ENCODE results near the gene MAP2K3. TPM values are rescaled to one million over a fixed set of nuclear protein-coding genes. Genes with fewer than 3 reads are reported as not detected.

The MAP2K3 gene
- total RNA-seq, 6 experiments from 2014 or later: 22.6 to 80.7 (median 60.7) TPM

DNA sequence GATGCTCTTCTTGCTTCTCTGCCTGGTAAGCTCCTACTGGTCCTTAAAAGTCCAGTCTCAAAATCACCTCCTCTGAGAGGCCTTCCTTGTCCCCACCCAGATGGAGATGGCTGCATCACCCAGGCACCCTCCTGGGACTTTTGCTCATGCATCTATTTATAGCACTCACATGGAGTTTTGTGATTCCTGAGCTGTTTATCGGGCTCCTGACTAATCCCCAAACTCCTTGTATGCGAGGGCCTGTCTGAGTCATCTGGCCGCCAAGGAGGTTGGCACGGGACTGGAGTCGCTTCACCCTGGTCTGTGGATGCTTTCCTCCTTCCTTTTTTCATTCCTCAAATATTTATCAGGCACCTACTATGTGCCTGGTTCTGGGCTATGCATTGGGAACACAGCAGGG lies 2.3 kb upstream of the MAP2K3 start:
- WGBS (ENCODE audit: insufficient coverage, low coverage, low lambda C conversion rate, missing lambda C conversion rate): 87% methylated on average over 4 of the region's 5 CpGs
- Histone ChIP-seq H3K27ac (no peak overlapping the region), H3K9me3 (no peaks in the 10 kb centered on the region), H3K36me3 (no peaks in the 10 kb centered on the region), H3K27me3 (no peaks in the 10 kb centered on the region), H3K4me3 (no peak overlapping the region), H3K4me1 (peaks cover 0 to 14% (median 5%) of the 10 kb centered on the region in 4 donors)
- intact Hi-C loops (cut with DNase I): no loop called here
- no peak for DNase-seq
- TF ChIP-seq, protein P1, sequence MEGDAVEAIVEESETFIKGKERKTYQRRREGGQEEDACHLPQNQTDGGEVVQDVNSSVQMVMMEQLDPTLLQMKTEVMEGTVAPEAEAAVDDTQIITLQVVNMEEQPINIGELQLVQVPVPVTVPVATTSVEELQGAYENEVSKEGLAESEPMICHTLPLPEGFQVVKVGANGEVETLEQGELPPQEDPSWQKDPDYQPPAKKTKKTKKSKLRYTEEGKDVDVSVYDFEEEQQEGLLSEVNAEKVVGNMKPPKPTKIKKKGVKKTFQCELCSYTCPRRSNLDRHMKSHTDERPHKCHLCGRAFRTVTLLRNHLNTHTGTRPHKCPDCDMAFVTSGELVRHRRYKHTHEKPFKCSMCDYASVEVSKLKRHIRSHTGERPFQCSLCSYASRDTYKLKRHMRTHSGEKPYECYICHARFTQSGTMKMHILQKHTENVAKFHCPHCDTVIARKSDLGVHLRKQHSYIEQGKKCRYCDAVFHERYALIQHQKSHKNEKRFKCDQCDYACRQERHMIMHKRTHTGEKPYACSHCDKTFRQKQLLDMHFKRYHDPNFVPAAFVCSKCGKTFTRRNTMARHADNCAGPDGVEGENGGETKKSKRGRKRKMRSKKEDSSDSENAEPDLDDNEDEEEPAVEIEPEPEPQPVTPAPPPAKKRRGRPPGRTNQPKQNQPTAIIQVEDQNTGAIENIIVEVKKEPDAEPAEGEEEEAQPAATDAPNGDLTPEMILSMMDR (IDR thresholded peaks at IDR 0.05): no peak
- no peak for TF ChIP-seq POLR2A (IDR thresholded peaks at IDR 0.05)
- no peak for ATAC-seq

DNA sequence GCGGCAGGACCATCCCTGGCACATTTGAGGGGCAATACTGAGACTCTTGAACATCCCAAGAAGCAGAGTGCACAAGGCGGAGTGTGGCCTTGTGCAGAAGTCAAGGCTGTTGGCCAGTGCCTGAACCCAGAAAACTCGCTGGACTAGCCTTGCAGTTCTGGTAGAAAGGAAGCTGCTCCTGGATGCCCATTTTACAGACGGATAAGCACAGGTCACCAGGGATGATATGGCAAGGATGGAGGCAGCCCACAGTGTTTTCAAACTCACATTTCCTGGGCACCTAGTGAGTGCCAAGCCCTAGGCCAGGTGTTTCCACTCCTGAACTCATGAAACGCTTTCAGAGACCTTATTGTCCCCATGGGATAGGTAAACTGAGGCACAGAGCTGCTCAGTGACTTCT lies 1.7 kb upstream of the MAP2K3 start:
- no peak for TF ChIP-seq POLR2A (IDR thresholded peaks at IDR 0.05)
- TF ChIP-seq, protein P1 (IDR thresholded peaks at IDR 0.05): no peak
- H3K9me3 ChIP-seq: no peaks in the 10 kb centered on the region
- H3K4me1 ChIP-seq: peaks cover 0 to 19% (median 8%) of the 10 kb centered on the region in 4 donors
- H3K4me3 ChIP-seq: no peak overlapping the region
- intact Hi-C loops (cut with DNase I): no loop called here
- no peak for DNase-seq
- 75% methylated on average over 3 of the region's 5 CpGs for WGBS (ENCODE audit: insufficient coverage, low coverage, low lambda C conversion rate, missing lambda C conversion rate)
- ATAC-seq: no peak
- H3K27me3 ChIP-seq: no peaks in the 10 kb centered on the region
- no peaks in the 10 kb centered on the region for H3K36me3 ChIP-seq
- H3K27ac ChIP-seq: no peak overlapping the region

DNA sequence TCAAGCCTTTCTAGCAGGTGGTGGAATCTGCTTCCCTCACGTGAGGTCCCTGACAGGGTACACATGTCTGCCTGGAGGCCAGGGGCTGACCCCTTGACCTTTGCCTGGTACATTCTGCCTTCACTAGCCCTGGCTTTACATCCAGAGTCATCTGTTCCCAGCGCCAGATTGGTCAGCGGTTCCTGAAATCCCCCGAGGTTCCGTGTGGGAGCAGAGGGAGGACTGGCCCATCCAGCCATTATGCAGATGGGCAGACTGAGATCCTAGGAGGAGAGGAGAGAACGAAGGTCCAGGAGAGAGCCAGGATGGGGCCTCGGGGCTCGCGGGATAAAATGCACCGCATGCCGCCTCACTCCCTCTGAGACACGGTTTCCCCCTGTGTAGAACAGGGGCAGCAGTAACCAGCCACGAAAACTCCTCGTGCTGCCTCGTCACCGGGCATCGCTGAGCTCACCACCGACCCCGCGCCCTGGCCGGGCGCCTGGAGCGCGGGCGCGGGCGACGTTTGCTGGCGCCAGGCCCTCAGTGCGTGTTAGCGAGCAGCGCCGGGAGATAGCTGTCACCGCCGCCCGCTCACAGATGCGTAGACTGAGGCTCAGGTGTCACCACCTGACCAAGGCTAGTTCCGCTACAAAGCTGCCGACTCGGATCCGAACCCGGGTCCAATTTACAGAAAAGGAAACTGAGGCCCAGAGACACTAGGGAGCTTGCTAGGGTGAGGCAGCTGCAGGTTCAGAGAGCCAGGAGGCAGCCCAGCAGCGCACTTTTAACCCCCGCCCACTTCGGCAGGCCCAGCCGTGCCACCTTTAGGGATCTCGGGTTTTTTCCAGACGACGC lies 811 bp upstream of the MAP2K3 start:
- DNase-seq (peak; percentile 67 to 72 (median 71)), ATAC-seq (peak in 2 of 4 donors; percentile 0)
- Histone ChIP-seq H3K27ac (peak overlapping the region in 2 of 3 donors; percentile 44), H3K4me1 (peaks cover 0 to 27% (median 12%) of the 10 kb centered on the region in 4 donors), H3K36me3 (no peaks in the 10 kb centered on the region), H3K27me3 (no peaks in the 10 kb centered on the region), H3K4me3 (peak overlapping the region; percentile 48 to 82 (median 81)), H3K9me3 (no peaks in the 10 kb centered on the region)
- intact Hi-C loops (cut with DNase I): no loop called here
- no peak for TF ChIP-seq POLR2A (IDR thresholded peaks at IDR 0.05)
- TF ChIP-seq, protein P1 (IDR thresholded peaks at IDR 0.05): no peak
- whole genome bisulfite sequencing (ENCODE audit: insufficient coverage, low coverage, low lambda C conversion rate, missing lambda C conversion rate): 62% methylated on average over 4 of the region's 49 CpGs

DNA sequence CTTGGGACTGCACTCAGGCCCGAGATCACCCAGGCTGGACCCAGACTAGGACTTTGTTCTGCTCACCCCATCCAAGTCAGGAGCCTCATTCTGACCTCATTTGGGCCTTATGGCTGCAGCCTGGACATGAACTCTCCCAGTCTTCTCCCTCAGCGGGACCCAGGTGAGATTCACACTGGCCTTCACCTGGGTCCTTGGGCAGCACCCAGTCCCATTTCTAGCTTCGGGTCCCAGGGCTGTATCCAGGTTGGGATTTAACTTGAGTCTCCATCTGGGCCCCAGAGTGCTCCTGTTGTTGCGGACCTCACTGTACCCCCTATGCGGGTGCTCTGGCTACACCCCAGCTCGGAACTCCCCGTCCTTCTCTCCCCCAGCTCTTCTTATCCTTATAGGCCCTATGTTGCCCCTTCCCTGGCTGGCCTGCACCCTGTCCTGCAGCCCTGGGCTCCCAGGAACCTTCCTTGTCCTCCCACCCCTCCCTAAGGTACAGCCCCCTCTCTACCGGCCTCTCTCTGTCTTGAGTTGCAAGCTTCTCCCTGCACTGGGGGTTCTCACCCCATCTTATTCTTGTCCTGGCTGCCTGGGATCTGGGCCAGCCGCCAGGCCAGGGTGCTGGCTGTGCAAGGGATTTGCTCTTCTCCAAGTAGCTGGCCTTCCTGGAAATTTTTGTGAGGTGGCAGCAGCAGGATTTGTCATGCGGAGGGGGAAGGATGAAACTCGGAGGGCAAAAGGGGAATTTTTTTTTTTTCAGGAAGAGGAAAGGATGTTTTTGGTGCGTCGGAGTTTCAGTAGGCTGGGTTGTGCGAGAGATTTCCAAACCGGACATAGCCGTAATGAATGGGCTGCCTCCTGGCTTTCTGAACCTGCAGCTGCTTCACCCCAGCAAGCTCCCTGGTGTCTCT lies 904 bp downstream of the MAP2K3 start:
- ATAC-seq (peak in 2 of 4 donors; percentile 0 to 3), DNase-seq (peak in 2 of 3 donors; percentile 46 to 65)
- intact Hi-C loops (cut with DNase I): no loop called here
- WGBS (ENCODE audit: insufficient coverage, low coverage, low lambda C conversion rate, missing lambda C conversion rate): 0% methylated on average over 15 of the region's 16 CpGs
- no peaks in the 10 kb centered on the region for H3K9me3 ChIP-seq
- H3K4me1 ChIP-seq: peaks cover 0 to 44% (median 17%) of the 10 kb centered on the region in 4 donors
- TF ChIP-seq, protein P1 (IDR thresholded peaks at IDR 0.05): no peak
- no peak for TF ChIP-seq POLR2A (IDR thresholded peaks at IDR 0.05)
- H3K4me3 ChIP-seq: peak overlapping the region; percentile 81 to 98 (median 82)
- no peaks in the 10 kb centered on the region for H3K36me3 ChIP-seq
- no peaks in the 10 kb centered on the region for H3K27me3 ChIP-seq
- peak overlapping the region; percentile 93 to 99 (median 96) for H3K27ac ChIP-seq

All from right lobe of liver (tissue), 6 donors.